H9 (cell line): ENCODE data around the gene MGMT. TPM values are rescaled to one million over a fixed set of nuclear protein-coding genes. Genes with fewer than 3 reads are reported as not detected.

ENCODE experiments used
- DNase-seq: peaks from one replicate; pipeline ENCODE4 v3.0.0-alpha.2; 2017
- H2AFZ ChIP-seq: one replicate; pipeline ENCODE4 v1.6.1; 2013; ENCODE audit warnings: mild to moderate bottlenecking, low read length, control low read depth, moderate library complexity
- H2AK5ac ChIP-seq: 2 replicates; pipeline ENCODE4 v1.6.1; 2013; ENCODE audit warnings: low read length, control low read depth, mixed read lengths; ENCODE audit not compliant: insufficient read length
- H2BK120ac ChIP-seq: one replicate; pipeline ENCODE4 v1.6.1; 2013; ENCODE audit warnings: low read depth, mild to moderate bottlenecking, low read length, control low read depth, inconsistent platforms; ENCODE audit not compliant: poor library complexity, severe bottlenecking
- H2BK12ac ChIP-seq: 2 replicates; pipeline ENCODE4 v1.6.1; 2013; ENCODE audit warnings: low read length, control low read depth, mixed read lengths, low read depth; ENCODE audit not compliant: insufficient read length
- H2BK15ac ChIP-seq: 2 replicates; pipeline ENCODE4 v1.6.1; 2013; ENCODE audit warnings: low read depth, low read length, control low read depth
- H2BK20ac ChIP-seq: one replicate; pipeline ENCODE4 v1.6.1; 2013; ENCODE audit warnings: low read depth, mild to moderate bottlenecking, low read length, control low read depth, inconsistent platforms; ENCODE audit not compliant: poor library complexity, severe bottlenecking
- H2BK5ac ChIP-seq: 2 replicates; pipeline ENCODE4 v1.6.1; 2013; ENCODE audit warnings: low read length, control low read depth, mixed read lengths; ENCODE audit not compliant: insufficient read length
- H3K14ac ChIP-seq: 2 replicates; pipeline ENCODE4 v1.6.1; 2013; ENCODE audit warnings: low read length, control low read depth; ENCODE audit not compliant: insufficient read depth
- H3K18ac ChIP-seq: 2 replicates; pipeline ENCODE4 v1.6.1; 2013; ENCODE audit warnings: low read depth, mild to moderate bottlenecking, mixed read lengths, low read length, control low read depth; ENCODE audit not compliant: insufficient read length
- H3K23ac ChIP-seq: 2 replicates; pipeline ENCODE4 v1.6.1; 2013; ENCODE audit warnings: low read length, control low read depth, mixed read lengths, low read depth; ENCODE audit not compliant: insufficient read length
- H3K23me2 ChIP-seq: 2 replicates; pipeline ENCODE4 v1.6.1; 2013; ENCODE audit warnings: low read depth, mild to moderate bottlenecking, mixed read lengths, low read length, control low read depth; ENCODE audit not compliant: insufficient read length, poor library complexity, severe bottlenecking
- H3K27ac ChIP-seq: 2 replicates; pipeline ENCODE4 v1.5.1; 2013; ENCODE audit warnings: low read length, control low read depth, mixed read lengths, low read depth; ENCODE audit not compliant: insufficient read length
- H3K27me3 ChIP-seq: 2 replicates; pipeline ENCODE4 v1.6.1; 2013; ENCODE audit warnings: low read length, control low read depth, inconsistent platforms; ENCODE audit not compliant: insufficient read depth
- H3K4ac ChIP-seq: 2 replicates; pipeline ENCODE4 v1.6.1; 2013; ENCODE audit warnings: low read depth, mild to moderate bottlenecking, control low read depth, inconsistent platforms, low read length, moderate library complexity
- H3K4me1 ChIP-seq: 2 replicates; pipeline ENCODE4 v1.6.1; 2013; ENCODE audit warnings: low read length, control low read depth, inconsistent platforms; ENCODE audit not compliant: insufficient read depth
- H3K4me2 ChIP-seq: 2 replicates; pipeline ENCODE4 v1.6.1; 2013; ENCODE audit warnings: low read length, control low read depth, mixed read lengths; ENCODE audit not compliant: insufficient read length, insufficient read depth
- H3K56ac ChIP-seq: 2 replicates; pipeline ENCODE4 v1.6.1; 2013; ENCODE audit warnings: low read depth, mild to moderate bottlenecking, mixed read lengths, low read length, control low read depth; ENCODE audit not compliant: insufficient read length
- H3K79me1 ChIP-seq: 2 replicates; pipeline ENCODE4 v1.6.1; 2013; ENCODE audit warnings: low read depth, mild to moderate bottlenecking, moderate library complexity, low read length, control low read depth, inconsistent platforms; ENCODE audit not compliant: insufficient read depth, poor library complexity, severe bottlenecking
- H3K79me2 ChIP-seq: 2 replicates; pipeline ENCODE4 v1.6.1; 2013; ENCODE audit warnings: low read length, control low read depth, inconsistent platforms; ENCODE audit not compliant: insufficient read depth
- H3K9ac ChIP-seq: 2 replicates; pipeline ENCODE4 v1.6.1; 2013; ENCODE audit warnings: low read length, control low read depth, mixed read lengths; ENCODE audit not compliant: insufficient read length; ENCODE audit errors: extremely low read depth
- H3K9me3 ChIP-seq: one replicate; pipeline ENCODE4 v1.6.1; 2013; ENCODE audit warnings: low read depth, low read length, inconsistent platforms; ENCODE audit not compliant: control insufficient read depth
- H3T11ph ChIP-seq: one replicate; pipeline ENCODE4 v1.6.1; 2013; ENCODE audit warnings: mild to moderate bottlenecking, low read length, control low read depth, inconsistent platforms
- H4K20me1 ChIP-seq: one replicate; pipeline ENCODE4 v1.6.1; 2013; ENCODE audit not compliant: control insufficient read depth, insufficient read length, insufficient read depth
- H4K5ac ChIP-seq: 2 replicates; pipeline ENCODE4 v1.6.1; 2013; ENCODE audit warnings: low read depth, mild to moderate bottlenecking, mixed read lengths, low read length, control low read depth; ENCODE audit not compliant: insufficient read length
- H4K8ac ChIP-seq: replicated peaks from 2 replicates; pipeline ENCODE4 v1.6.1; 2013; ENCODE audit warnings: low read length, control low read depth, mixed read lengths, low read depth; ENCODE audit not compliant: insufficient read length
- H4K91ac ChIP-seq: 2 replicates; pipeline ENCODE4 v1.6.1; 2013; ENCODE audit warnings: low read depth, mild to moderate bottlenecking, moderate library complexity, mixed read lengths, low read length, control low read depth; ENCODE audit not compliant: insufficient read length
- H3K27ac Mint-ChIP-seq, 3 experiments: 2 replicates in 2 of 3; 3 replicates in 1 of 3; pipeline ENCODE4 v1.8.0; 2020 to 2021; ENCODE audit warnings: mixed read lengths in 3 of 3, mild to moderate bottlenecking in 1 of 3, moderate library complexity in 1 of 3
- H3K27me3 Mint-ChIP-seq: 2 replicates; pipeline ENCODE4 v1.8.0; 2021; ENCODE audit warnings: low read depth, mild to moderate bottlenecking, moderate library complexity, mixed read lengths
- H3K36me3 Mint-ChIP-seq, 3 experiments: 2 replicates in 2 of 3; 3 replicates in 1 of 3; pipeline ENCODE4 v1.8.0; 2020 to 2021; ENCODE audit warnings: low read depth in 3 of 3, mixed read lengths in 3 of 3; ENCODE audit not compliant: insufficient read depth in 1 of 3
- H3K4me1 Mint-ChIP-seq, 2 experiments: 2 replicates each; pipeline ENCODE4 v1.8.0; 2020; ENCODE audit warnings: mixed read lengths in 2 of 2
- H3K4me3 Mint-ChIP-seq, 2 experiments: 2 replicates in 1 of 2; 3 replicates in 1 of 2; pipeline ENCODE4 v1.8.0; 2020 to 2021; ENCODE audit warnings: mild to moderate bottlenecking in 2 of 2, mixed read lengths in 2 of 2, moderate library complexity in 1 of 2
- H3K9me3 Mint-ChIP-seq, 2 experiments: 2 replicates in 1 of 2; 3 replicates in 1 of 2; pipeline ENCODE4 v1.8.0; 2020; ENCODE audit warnings: mild to moderate bottlenecking in 2 of 2, mixed read lengths in 2 of 2, moderate library complexity in 1 of 2
- CTCF ChIP-seq: fragments of 200-600 bp; sonication (generic); conservative IDR thresholded peaks from 3 replicates; pipeline ENCODE4 v1.8.0; 2021; ENCODE audit warnings: antibody characterized with exemption, mild to moderate bottlenecking
- WGBS: extraction: QIAGEN DNeasy Blood & Tissue Kit; methylation state at CpG from one replicate; pipeline ENCODE4 v1.1.7; 2013; ENCODE audit warnings: missing lambda C conversion rate, low lambda C conversion rate, mixed read lengths; ENCODE audit not compliant: insufficient read length; ENCODE audit errors: extremely low coverage; 5-methylcytosine and 5-hydroxymethylcytosine counted together
- total RNA-seq: library from RNA; stranded (reverse); gene quantifications from 2 replicates; pipeline ENCODE4 v1.2.1, GENCODE V29; 2021

MGMT gene
- total RNA-seq, 1 experiment from 2014 or later = 18.4 TPM

- H3K4ac ChIP-seq = no peak overlapping the region
- no peak for DNase-seq
- no peak overlapping the region for H3K27ac ChIP-seq
- H3T11ph ChIP-seq = no peak overlapping the region
- no peak overlapping the region for H3K9ac ChIP-seq
- no peak overlapping the region for H2BK20ac ChIP-seq
- H4K5ac ChIP-seq = no peak overlapping the region
- no peak overlapping the region for H3K14ac ChIP-seq
- H2BK120ac ChIP-seq = no peak overlapping the region
- no peaks in the 10 kb centered on the region for H3K23me2 ChIP-seq
- H3K4me1 ChIP-seq = no peaks in the 10 kb centered on the region
- H2BK15ac ChIP-seq = no peak overlapping the region
- TF ChIP-seq CTCF = no peak
- H3K18ac ChIP-seq = no peak overlapping the region
- no peak overlapping the region for H3K56ac ChIP-seq
- H2BK5ac ChIP-seq = no peak overlapping the region
- H4K8ac ChIP-seq = no peak overlapping the region
- H3K27me3 ChIP-seq = no peaks in the 10 kb centered on the region
- no peaks in the 10 kb centered on the region for H3K9me3 ChIP-seq
- Mint-ChIP-seq H3K4me1 (peaks cover 19 to 27% of the 10 kb centered on the region in 2 experiments), H3K27me3 (peaks cover 9% of the 10 kb centered on the region), H3K9me3 (no peaks in the 10 kb centered on the region), H3K27ac (no peak overlapping the region; a peak in 1 of 7 replicates), H3K36me3 (no peaks in the 10 kb centered on the region; a peak in 1 of 7 replicates), H3K4me3 (no peak overlapping the region)
- no CpG with 5 or more reads among the region's 10 CpGs for WGBS
- H4K20me1 ChIP-seq = no peaks in the 10 kb centered on the region
- H2AK5ac ChIP-seq = no peak overlapping the region
- no peak overlapping the region for H2BK12ac ChIP-seq
- H3K23ac ChIP-seq = no peak overlapping the region
- no peak overlapping the region for H3K4me2 ChIP-seq
- H4K91ac ChIP-seq = no peak overlapping the region
- H3K79me2 ChIP-seq = no peaks in the 10 kb centered on the region
- H2AFZ ChIP-seq = no peak overlapping the region
- no peaks in the 10 kb centered on the region for H3K79me1 ChIP-seq
Measured at GRCh38 chr10:129459762-129460539, 7.1 kb upstream of the MGMT start.
